ENCODE measurements around the gene EMSY.

DNA sequence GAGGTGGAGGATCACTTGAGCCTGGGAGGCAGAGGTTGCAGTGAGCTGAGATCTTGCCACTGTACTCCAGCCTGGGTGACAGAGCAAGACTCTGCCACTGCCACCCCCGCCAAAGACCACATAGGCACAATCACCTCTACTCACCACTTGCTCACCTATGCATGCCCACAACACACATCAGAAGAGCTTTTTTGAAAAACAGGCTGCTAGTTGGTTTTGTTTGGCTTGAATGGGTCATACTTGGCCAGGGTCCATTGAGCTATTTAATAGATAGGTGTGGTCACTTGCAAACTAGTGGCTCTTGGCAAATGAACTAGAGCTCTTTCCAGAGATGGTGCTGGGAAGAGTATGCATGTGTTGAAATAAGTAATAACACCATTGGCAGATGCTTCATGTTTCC, 80.1 kb downstream of the EMSY start:
- TF ChIP-seq CTCF (IDR thresholded peaks at IDR 0.05) (no peak), POLR2AphosphoS5 (IDR thresholded peaks at IDR 0.05) (no peak)
